DOHH2 (cell line): Measurements from ENCODE around the gene TCHP.

Experiments used
- H3F3A ChIP-seq: fragments of 200-600 bp; sonication (generic), shearing (Covaris generic); 2 replicates; pipeline ENCODE4 v1.6.0; 2016; ENCODE audit warnings: antibody characterized with exemption, mild to moderate bottlenecking; ENCODE audit not compliant: control insufficient read depth, insufficient read depth
- H3K27ac ChIP-seq: fragments of 200-600 bp; sonication (generic); 2 replicates; pipeline ENCODE4 v1.5.1; 2014; ENCODE audit warnings: low read depth, mild to moderate bottlenecking, low read length, moderate library complexity
- H3K27me3 ChIP-seq: fragments of 200-600 bp; sonication (generic); 2 replicates; pipeline ENCODE4 v1.6.1; 2014; ENCODE audit warnings: mild to moderate bottlenecking, low read length, mixed read lengths; ENCODE audit not compliant: control insufficient read depth
- H3K36me3 ChIP-seq: fragments of 200-600 bp; sonication (generic); 2 replicates; pipeline ENCODE4 v1.6.1; 2014; ENCODE audit warnings: mild to moderate bottlenecking, low read length, moderate library complexity, mixed read lengths; ENCODE audit not compliant: control insufficient read depth
- H3K4me1 ChIP-seq: fragments of 200-600 bp; sonication (generic); 2 replicates; pipeline ENCODE4 v1.6.1; 2014; ENCODE audit warnings: mild to moderate bottlenecking, low read length, mixed read lengths; ENCODE audit not compliant: control insufficient read depth
- H3K4me2 ChIP-seq: fragments of 200-600 bp; sonication (generic); 2 replicates; pipeline ENCODE4 v1.6.0; 2014; ENCODE audit warnings: mild to moderate bottlenecking, low read length, moderate library complexity
- H3K4me3 ChIP-seq: fragments of 200-600 bp; sonication (generic); 2 replicates; pipeline ENCODE4 v1.5.1; 2014; ENCODE audit warnings: mild to moderate bottlenecking, low read length, mixed read lengths
- H3K79me2 ChIP-seq: fragments of 200-600 bp; sonication (generic); 2 replicates; pipeline ENCODE4 v1.6.1; 2014; ENCODE audit warnings: mild to moderate bottlenecking, low read length, mixed read lengths; ENCODE audit not compliant: control insufficient read depth
- H3K9me2 ChIP-seq: fragments of 200-600 bp; sonication (generic); replicated peaks from 2 replicates; pipeline ENCODE4 v1.6.1; 2014; ENCODE audit warnings: mild to moderate bottlenecking, low read length, mixed read lengths; ENCODE audit not compliant: control insufficient read depth
- H3K9me3 ChIP-seq: fragments of 200-600 bp; sonication (generic); 2 replicates; pipeline ENCODE4 v1.6.1; 2014; ENCODE audit warnings: antibody characterized with exemption, low read length, mixed read lengths; ENCODE audit not compliant: control insufficient read depth, insufficient read depth
- H4K20me1 ChIP-seq: fragments of 200-600 bp; sonication (generic); 2 replicates; pipeline ENCODE4 v1.6.0; 2014; ENCODE audit warnings: low read depth, mild to moderate bottlenecking, antibody characterized with exemption, low read length, moderate library complexity; ENCODE audit not compliant: control insufficient read depth, insufficient read depth
- CTCF ChIP-seq: fragments of 200-600 bp; sonication (generic); IDR thresholded peaks from one replicate; pipeline ENCODE4 v1.5.1; 2014; ENCODE audit warnings: antibody characterized with exemption, mild to moderate bottlenecking, low read depth, low read length; ENCODE audit not compliant: poor library complexity, severe bottlenecking
- EZH2phosphoT487 ChIP-seq: fragments of 200-600 bp; sonication (generic); IDR thresholded peaks from 2 replicates; pipeline ENCODE4 v1.6.1; 2017; ENCODE audit warnings: borderline replicate concordance, mild to moderate bottlenecking, antibody characterized with exemption, low read length, moderate library complexity, mixed read lengths

Gene TCHP

GRCh38 chr12:109883461-109883860 lies 16.6 kb upstream of the TCHP start:
- TF ChIP-seq CTCF, result no peak
- H3K4me3 ChIP-seq, result no peak overlapping the region

GRCh38 chr12:109885616-109886015 lies 14.5 kb upstream of the TCHP start:
- Histone ChIP-seq H3K4me2 (no peak overlapping the region), H4K20me1 (no peaks in the 10 kb centered on the region), H3F3A (no peaks in the 10 kb centered on the region), H3K36me3 (no peaks in the 10 kb centered on the region), H3K9me2 (no peaks in the 10 kb centered on the region), H3K4me3 (no peak overlapping the region), H3K27me3 (peaks cover 5% of the 10 kb centered on the region; the same call in 1 of the 2 replicates), H3K4me1 (peaks cover 28% of the 10 kb centered on the region), H3K79me2 (no peaks in the 10 kb centered on the region), H3K27ac (no peak overlapping the region), H3K9me3 (no peaks in the 10 kb centered on the region)
- TF ChIP-seq EZH2phosphoT487 (no peak), CTCF (no peak)

More at GRCh38 chr12:109883461-109883860, 16.6 kb upstream of the TCHP start:
- Histone ChIP-seq H4K20me1 (no peaks in the 10 kb centered on the region), H3K27ac (no peak overlapping the region), H3K9me2 (no peaks in the 10 kb centered on the region), H3K4me1 (peaks cover 27% of the 10 kb centered on the region), H3K36me3 (no peaks in the 10 kb centered on the region), H3F3A (no peaks in the 10 kb centered on the region), H3K79me2 (peaks cover 14% of the 10 kb centered on the region), H3K9me3 (no peaks in the 10 kb centered on the region), H3K27me3 (peaks cover 5% of the 10 kb centered on the region; the same call in 1 of the 2 replicates), H3K4me2 (no peak overlapping the region)

DNA sequence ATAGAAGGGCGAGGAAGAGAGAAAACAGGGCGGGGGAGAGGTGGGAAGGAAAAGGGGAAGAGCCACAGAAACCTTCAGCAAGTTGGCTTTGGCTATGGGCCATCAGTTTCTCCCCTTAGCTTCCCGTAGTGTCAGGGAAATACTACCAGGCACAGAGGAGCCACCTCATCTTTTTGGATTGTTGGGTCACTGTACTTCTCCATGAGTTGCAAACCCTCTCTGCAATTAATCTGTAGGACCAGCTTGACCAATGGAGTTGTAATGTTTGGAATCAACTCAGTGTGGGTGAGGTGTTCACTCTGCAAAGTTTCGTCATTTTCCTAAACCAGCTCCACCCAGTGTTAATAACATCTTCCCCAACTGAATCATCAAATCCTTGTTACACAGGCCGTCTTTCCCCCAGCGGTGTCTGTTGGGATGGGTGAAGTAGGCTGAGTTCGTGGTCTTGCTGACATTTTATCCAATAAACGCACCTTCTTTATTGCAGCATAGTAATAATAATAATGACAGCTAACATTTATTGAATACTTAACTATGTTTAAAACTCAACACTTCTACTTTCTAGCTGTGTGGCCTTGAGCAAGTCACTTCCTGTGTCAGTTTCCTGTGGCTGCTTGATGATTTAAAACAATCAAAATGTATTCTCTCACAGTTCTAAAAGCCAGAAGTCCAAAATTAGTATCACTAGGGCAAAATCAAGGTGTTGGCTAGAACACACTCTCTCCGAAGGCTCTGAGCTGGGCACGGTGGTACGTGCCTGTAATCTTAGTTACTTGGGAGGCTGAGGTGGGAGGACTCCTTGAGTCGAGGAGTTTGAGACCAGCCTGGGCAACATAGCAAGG lies 11.7 kb upstream of the TCHP start:
- 0 out of 2 replicates have a peak, but pooled peaks cover 3% of the 10 kb centered on the region for H3F3A ChIP-seq
- H3K4me2 ChIP-seq, result peak overlapping the region; percentile 55
- H3K4me1 ChIP-seq, result peaks cover 32% of the 10 kb centered on the region
- H3K36me3 ChIP-seq, result no peaks in the 10 kb centered on the region
- peaks cover 7% of the 10 kb centered on the region; the same call in 1 of the 2 replicates for H3K27me3 ChIP-seq
- TF ChIP-seq EZH2phosphoT487, result no peak
- no peak for TF ChIP-seq CTCF
- H3K4me3 ChIP-seq, result peak overlapping the region; percentile 40
- no peaks in the 10 kb centered on the region for H3K9me3 ChIP-seq
- H3K27ac ChIP-seq, result peak overlapping the region; percentile 54
- no peaks in the 10 kb centered on the region for H3K9me2 ChIP-seq
- no peaks in the 10 kb centered on the region for H4K20me1 ChIP-seq
- no peaks in the 10 kb centered on the region for H3K79me2 ChIP-seq
